SU-DHL-6 (cell line): ENCODE measurements around the gene POFUT2.
"Not testable (repeated sequence)": the region's sequence is repeated elsewhere in the genome, so short reads cannot be mapped to it uniquely, and the experiment has no call there.

Experiments
- H2AFZ ChIP-seq: fragments of 200-600 bp; sonication (generic); 2 replicates; pipeline ENCODE4 v1.6.1; 2014; ENCODE audit warnings: low read depth, mild to moderate bottlenecking, moderate library complexity, mixed read lengths, antibody characterized with exemption, low read length; ENCODE audit not compliant: severe bottlenecking
- H3F3A ChIP-seq: fragments of 200-600 bp; shearing (Covaris generic); 2 replicates; pipeline ENCODE4 v1.6.0; 2016; ENCODE audit warnings: antibody characterized with exemption, mild to moderate bottlenecking; ENCODE audit not compliant: insufficient read depth
- H3K27ac ChIP-seq: fragments of 200-600 bp; sonication (generic); 2 replicates; pipeline ENCODE4 v1.5.1; 2016; ENCODE audit warnings: low read depth, mild to moderate bottlenecking, low read length, moderate library complexity, mixed read lengths
- H3K27me3 ChIP-seq: fragments of 200-600 bp; sonication (generic), shearing (Covaris generic); 2 replicates; pipeline ENCODE4 v1.6.0; 2014; ENCODE audit warnings: mild to moderate bottlenecking, low read length
- H3K36me3 ChIP-seq: fragments of 200-600 bp; sonication (generic); 2 replicates; pipeline ENCODE4 v1.6.1; 2014; ENCODE audit warnings: mild to moderate bottlenecking, low read length, mixed read lengths
- H3K4me2 ChIP-seq: fragments of 300-600, 200-600 bp; shearing (Covaris generic), sonication (generic); 2 replicates; pipeline ENCODE4 v1.6.0; 2014; ENCODE audit warnings: low read length, low read depth, mild to moderate bottlenecking; ENCODE audit not compliant: poor library complexity, severe bottlenecking
- H3K4me3 ChIP-seq: fragments of 200-600 bp; sonication (generic); 2 replicates; pipeline ENCODE4 v1.5.1; 2014; ENCODE audit warnings: antibody characterized with exemption, low read length, mild to moderate bottlenecking, mixed read lengths; ENCODE audit not compliant: insufficient read depth, poor library complexity, severe bottlenecking
- H3K79me2 ChIP-seq: fragments of 200-600 bp; sonication (generic); 2 replicates; pipeline ENCODE4 v1.6.1; 2014; ENCODE audit warnings: mild to moderate bottlenecking, low read length, moderate library complexity; ENCODE audit not compliant: insufficient read depth
- H3K9ac ChIP-seq: fragments of 200-600 bp; sonication (generic); 2 replicates; pipeline ENCODE4 v1.7.0; 2014; ENCODE audit warnings: mild to moderate bottlenecking, low read length
- H3K9me2 ChIP-seq: fragments of 200-600 bp; sonication (generic); replicated peaks from 2 replicates; pipeline ENCODE4 v1.6.1; 2014; ENCODE audit warnings: low read length; ENCODE audit not compliant: insufficient read depth
- H3K9me3 ChIP-seq: fragments of 200-600 bp; sonication (generic); 2 replicates; pipeline ENCODE4 v1.6.1; 2014; ENCODE audit warnings: low read length, mixed read lengths; ENCODE audit not compliant: insufficient read depth
- H4K20me1 ChIP-seq: fragments of 200-600 bp; sonication (generic); 2 replicates; pipeline ENCODE4 v1.6.1; 2014; ENCODE audit warnings: low read depth, mild to moderate bottlenecking, antibody characterized with exemption, low read length, moderate library complexity, mixed read lengths
- CTCF ChIP-seq: fragments of 200-600 bp; sonication (generic); IDR thresholded peaks from one replicate; pipeline ENCODE4 v1.5.1; 2017; ENCODE audit warnings: antibody characterized with exemption, mild to moderate bottlenecking, low read length, moderate library complexity; ENCODE audit not compliant: insufficient read depth, poor library complexity, severe bottlenecking
- EZH2phosphoT487 ChIP-seq: fragments of 200-600 bp; sonication (generic), shearing (Covaris generic); conservative IDR thresholded peaks from 2 replicates; pipeline ENCODE4 v1.6.1; 2018; ENCODE audit warnings: mild to moderate bottlenecking, antibody characterized with exemption, low read length, moderate library complexity, mixed read lengths

The POFUT2 gene

GRCh38 chr21:45309069-45309986 is 21.6 kb upstream of the POFUT2 start:
- Histone ChIP-seq H2AFZ (no peak overlapping the region), H3K4me3 (no peak overlapping the region), H3K9me2 (no peaks in the 10 kb centered on the region), H3K4me2 (no peak overlapping the region), H4K20me1 (no peaks in the 10 kb centered on the region), H3K27me3 (0 out of 2 replicates have a peak, but pooled peaks cover 4% of the 10 kb centered on the region), H3F3A (no peaks in the 10 kb centered on the region), H3K27ac (no peak overlapping the region), H3K9ac (no peak overlapping the region), H3K36me3 (no peaks in the 10 kb centered on the region), H3K9me3 (no peaks in the 10 kb centered on the region), H3K79me2 (no peaks in the 10 kb centered on the region)
- TF ChIP-seq EZH2phosphoT487 (no peak), CTCF (peak; percentile 27)

GRCh38 chr21:45308194-45309068 is 20.7 kb upstream of the POFUT2 start:
- no peaks in the 10 kb centered on the region for H3K36me3 ChIP-seq
- no peaks in the 10 kb centered on the region for H3F3A ChIP-seq
- no peaks in the 10 kb centered on the region for H3K9me2 ChIP-seq
- H3K27ac ChIP-seq: no peak overlapping the region
- TF ChIP-seq CTCF: no peak
- TF ChIP-seq EZH2phosphoT487: no peak
- H3K9me3 ChIP-seq: no peaks in the 10 kb centered on the region
- no peaks in the 10 kb centered on the region for H4K20me1 ChIP-seq
- no peak overlapping the region for H2AFZ ChIP-seq
- H3K79me2 ChIP-seq: no peaks in the 10 kb centered on the region
- H3K4me2 ChIP-seq: no peak overlapping the region
- H3K27me3 ChIP-seq: 0 out of 2 replicates have a peak, but pooled peaks cover 4% of the 10 kb centered on the region
- H3K9ac ChIP-seq: no peak overlapping the region
- no peak overlapping the region for H3K4me3 ChIP-seq

- not testable (repeated sequence) for H3K4me3 ChIP-seq, H3K79me2 ChIP-seq, H3K9me2 ChIP-seq, H3K36me3 ChIP-seq, H4K20me1 ChIP-seq, H3K9me3 ChIP-seq, H3K27ac ChIP-seq, H3F3A ChIP-seq, H2AFZ ChIP-seq, H3K27me3 ChIP-seq, H3K4me2 ChIP-seq, H3K9ac ChIP-seq
These were observed 20.0 kb upstream of the POFUT2 start for GRCh38 chr21:45307597-45308158.
